ENCODE data around the gene KNSTRN.

- TF ChIP-seq, protein P1, sequence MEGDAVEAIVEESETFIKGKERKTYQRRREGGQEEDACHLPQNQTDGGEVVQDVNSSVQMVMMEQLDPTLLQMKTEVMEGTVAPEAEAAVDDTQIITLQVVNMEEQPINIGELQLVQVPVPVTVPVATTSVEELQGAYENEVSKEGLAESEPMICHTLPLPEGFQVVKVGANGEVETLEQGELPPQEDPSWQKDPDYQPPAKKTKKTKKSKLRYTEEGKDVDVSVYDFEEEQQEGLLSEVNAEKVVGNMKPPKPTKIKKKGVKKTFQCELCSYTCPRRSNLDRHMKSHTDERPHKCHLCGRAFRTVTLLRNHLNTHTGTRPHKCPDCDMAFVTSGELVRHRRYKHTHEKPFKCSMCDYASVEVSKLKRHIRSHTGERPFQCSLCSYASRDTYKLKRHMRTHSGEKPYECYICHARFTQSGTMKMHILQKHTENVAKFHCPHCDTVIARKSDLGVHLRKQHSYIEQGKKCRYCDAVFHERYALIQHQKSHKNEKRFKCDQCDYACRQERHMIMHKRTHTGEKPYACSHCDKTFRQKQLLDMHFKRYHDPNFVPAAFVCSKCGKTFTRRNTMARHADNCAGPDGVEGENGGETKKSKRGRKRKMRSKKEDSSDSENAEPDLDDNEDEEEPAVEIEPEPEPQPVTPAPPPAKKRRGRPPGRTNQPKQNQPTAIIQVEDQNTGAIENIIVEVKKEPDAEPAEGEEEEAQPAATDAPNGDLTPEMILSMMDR (IDR thresholded peaks at IDR 0.05) = no peak
- TF ChIP-seq POLR2A (IDR thresholded peaks at IDR 0.05) = no peak
Observed at GRCh38 chr15:40333922-40334492, 48.5 kb upstream of the KNSTRN start.
